Progenitor cell of endocrine pancreas (in vitro differentiated cells): Measurements from ENCODE around the gene C3orf62. TPM values are rescaled to one million over a fixed set of nuclear protein-coding genes. Genes with fewer than 3 reads are reported as not detected.

Experiments used
- DNase-seq: peaks from one replicate; pipeline ENCODE4 v3.0.0; 2021; ENCODE audit warnings: low spot score; ENCODE audit not compliant: unreplicated experiment
- H3K27ac Mint-ChIP-seq: 2 replicates; pipeline ENCODE4 v1.8.0; 2021; ENCODE audit warnings: mild to moderate bottlenecking, moderate library complexity, mixed read lengths
- H3K27me3 Mint-ChIP-seq: 2 replicates; pipeline ENCODE4 v1.8.0; 2021; ENCODE audit warnings: mixed read lengths
- H3K36me3 Mint-ChIP-seq: 2 replicates; pipeline ENCODE4 v1.8.0; 2022; ENCODE audit warnings: mixed read lengths; ENCODE audit not compliant: insufficient read depth
- H3K4me1 Mint-ChIP-seq: 2 replicates; pipeline ENCODE4 v1.8.0; 2021; ENCODE audit warnings: low read depth, mixed read lengths
- H3K4me3 Mint-ChIP-seq: 2 replicates; pipeline ENCODE4 v1.8.0; 2021; ENCODE audit warnings: low read depth, mild to moderate bottlenecking, moderate library complexity, mixed read lengths
- H3K9me3 Mint-ChIP-seq: 2 replicates; pipeline ENCODE4 v1.8.0; 2021; ENCODE audit warnings: low read depth, mixed read lengths
- CTCF ChIP-seq: fragments of 200-600 bp; sonication (generic); IDR thresholded peaks from one replicate; pipeline ENCODE4 v1.5.0; 2021; ENCODE audit warnings: antibody characterized with exemption, mild to moderate bottlenecking; ENCODE audit not compliant: unreplicated experiment
- total RNA-seq: library from RNA; stranded (reverse); gene quantifications from 2 replicates; pipeline ENCODE4 v1.2.1, GENCODE V29; 2021

Gene C3orf62
- total RNA-seq, 1 donor from 2014 or later: 15.1 TPM

- H3K36me3 Mint-ChIP-seq: peaks cover 11% of the 10 kb centered on the region
- TF ChIP-seq CTCF: no peak
- H3K27me3 Mint-ChIP-seq: no peaks in the 10 kb centered on the region
- H3K27ac Mint-ChIP-seq: no peak overlapping the region
- H3K4me1 Mint-ChIP-seq: no peaks in the 10 kb centered on the region
- DNase-seq: no peak
- H3K4me3 Mint-ChIP-seq: no peak overlapping the region
- no peaks in the 10 kb centered on the region for H3K9me3 Mint-ChIP-seq
Observed at GRCh38 chr3:49311283-49311682, 34.3 kb upstream of the C3orf62 start.

- peaks cover 11% of the 10 kb centered on the region for H3K36me3 Mint-ChIP-seq
- no peak for TF ChIP-seq CTCF
- no peaks in the 10 kb centered on the region for H3K4me1 Mint-ChIP-seq
- no peak for DNase-seq
- no peaks in the 10 kb centered on the region for H3K27me3 Mint-ChIP-seq
- H3K9me3 Mint-ChIP-seq: no peaks in the 10 kb centered on the region
- H3K27ac Mint-ChIP-seq: no peak overlapping the region
- H3K4me3 Mint-ChIP-seq: no peak overlapping the region
Observed at GRCh38 chr3:49310677-49311076, 33.6 kb upstream of the C3orf62 start.

GRCh38 chr3:49305608-49306007 is 28.6 kb upstream of the C3orf62 start:
- TF ChIP-seq CTCF: no peak
- no peak overlapping the region for H3K4me3 Mint-ChIP-seq
- H3K9me3 Mint-ChIP-seq: no peaks in the 10 kb centered on the region
- no peaks in the 10 kb centered on the region for H3K27me3 Mint-ChIP-seq
- H3K4me1 Mint-ChIP-seq: no peaks in the 10 kb centered on the region
- DNase-seq: no peak
- H3K27ac Mint-ChIP-seq: no peak overlapping the region
- peaks cover 11% of the 10 kb centered on the region for H3K36me3 Mint-ChIP-seq

- Mint-ChIP-seq H3K27ac (no peak overlapping the region), H3K9me3 (no peaks in the 10 kb centered on the region), H3K36me3 (peaks cover 18% of the 10 kb centered on the region), H3K4me3 (no peak overlapping the region), H3K27me3 (no peaks in the 10 kb centered on the region), H3K4me1 (no peaks in the 10 kb centered on the region)
- no peak for TF ChIP-seq CTCF
- no peak for DNase-seq
Observed at GRCh38 chr3:49302613-49303012, 25.6 kb upstream of the C3orf62 start.

DNA sequence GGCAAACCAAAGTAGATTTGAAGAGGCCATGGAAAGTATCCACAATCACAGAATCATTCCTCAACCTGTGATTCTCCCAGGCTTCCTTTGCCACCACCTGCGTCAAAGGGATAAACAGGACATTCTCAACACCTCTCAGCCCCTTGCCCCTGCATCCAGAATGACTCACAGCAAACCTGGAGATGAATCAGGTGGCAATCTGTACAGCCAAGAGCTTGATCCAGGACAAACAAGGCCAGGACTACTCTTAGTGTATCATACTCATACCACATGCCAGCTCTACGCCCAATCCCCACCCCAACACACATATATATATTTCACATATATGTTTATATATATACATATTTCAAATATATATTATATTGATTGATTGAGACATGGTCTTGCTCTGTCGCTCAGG is 23.6 kb upstream of the C3orf62 start:
- no peak for DNase-seq
- Mint-ChIP-seq H3K4me3 (no peak overlapping the region), H3K27me3 (no peaks in the 10 kb centered on the region), H3K9me3 (no peaks in the 10 kb centered on the region), H3K4me1 (no peaks in the 10 kb centered on the region), H3K36me3 (peaks cover 26% of the 10 kb centered on the region), H3K27ac (peak overlapping the region; percentile 59)
- TF ChIP-seq CTCF: no peak
